Endothelial cell of umbilical vein (primary cell): ENCODE data around the gene NKRF.

Source experiments
- EZH2 ChIP-seq: IDR thresholded peaks from 2 replicates; pipeline ENCODE4 v1.6.1; 2012; ENCODE audit warnings: borderline replicate concordance, low read depth, mild to moderate bottlenecking, moderate library complexity, low read length, inconsistent platforms; ENCODE audit not compliant: severe bottlenecking
- FOS ChIP-seq: IDR thresholded peaks from 2 replicates; pipeline ENCODE4 v1.6.1; 2011; ENCODE audit warnings: mild to moderate bottlenecking, low read length, moderate library complexity, borderline replicate concordance; ENCODE audit not compliant: insufficient read depth
- JUN ChIP-seq: IDR thresholded peaks from 2 replicates; pipeline ENCODE4 v1.6.1; 2011; ENCODE audit warnings: borderline replicate concordance, low read depth; ENCODE audit not compliant: insufficient read length, insufficient read depth
- MYC ChIP-seq: IDR thresholded peaks from one replicate; pipeline ENCODE4 v1.6.1; 2011; ENCODE audit warnings: mild to moderate bottlenecking, low read depth, low read length
- POLR2A ChIP-seq: IDR thresholded peaks from 2 replicates; pipeline ENCODE4 v1.6.1; 2012; ENCODE audit warnings: low read depth, mild to moderate bottlenecking, control low read depth, low read length
- POLR2AphosphoS5 ChIP-seq: IDR thresholded peaks from 2 replicates; pipeline ENCODE4 v1.6.1; 2012; ENCODE audit warnings: low read depth, mild to moderate bottlenecking, control low read depth, low read length, moderate library complexity; ENCODE audit not compliant: insufficient read depth
- TF ChIP-seq, protein P1 (sequence below), 2 donors: IDR thresholded peaks; 1 replicate in 1 of 2; 2 replicates in 1 of 2; pipeline ENCODE4 v1.5.1; 2011; ENCODE audit warnings: low read length in 2 of 2, mild to moderate bottlenecking in 2 of 2, moderate library complexity in 2 of 2, control low read depth in 1 of 2, inconsistent platforms in 1 of 2, low read depth in 1 of 2; ENCODE audit not compliant: insufficient read depth in 1 of 2; ENCODE audit errors: extremely low read depth in 1 of 2
- TF ChIP-seq, protein P2 (sequence below): IDR thresholded peaks from 2 replicates; pipeline ENCODE4 v1.6.1; 2011; ENCODE audit not compliant: insufficient read depth, insufficient read length

DNA sequence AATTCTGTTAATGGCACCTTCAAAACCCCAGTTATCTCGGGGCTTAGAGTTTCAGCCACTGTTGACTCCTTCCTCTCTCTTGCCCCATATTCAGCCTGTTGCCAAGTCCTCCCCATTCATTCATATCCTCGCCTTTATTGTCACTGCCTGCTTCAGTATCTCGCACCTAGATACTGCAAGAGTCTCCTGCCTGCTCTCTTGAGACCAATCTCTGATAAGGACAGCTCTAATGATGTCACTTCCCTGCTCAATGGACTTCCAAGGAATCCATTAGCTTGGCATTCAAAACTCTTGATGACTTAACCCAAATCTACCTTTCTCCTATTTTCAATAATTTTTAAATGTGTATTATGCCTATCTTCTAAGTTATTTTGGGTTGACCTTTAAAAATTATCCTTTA, 33.0 kb downstream of the NKRF start:
- TF ChIP-seq, protein P1, sequence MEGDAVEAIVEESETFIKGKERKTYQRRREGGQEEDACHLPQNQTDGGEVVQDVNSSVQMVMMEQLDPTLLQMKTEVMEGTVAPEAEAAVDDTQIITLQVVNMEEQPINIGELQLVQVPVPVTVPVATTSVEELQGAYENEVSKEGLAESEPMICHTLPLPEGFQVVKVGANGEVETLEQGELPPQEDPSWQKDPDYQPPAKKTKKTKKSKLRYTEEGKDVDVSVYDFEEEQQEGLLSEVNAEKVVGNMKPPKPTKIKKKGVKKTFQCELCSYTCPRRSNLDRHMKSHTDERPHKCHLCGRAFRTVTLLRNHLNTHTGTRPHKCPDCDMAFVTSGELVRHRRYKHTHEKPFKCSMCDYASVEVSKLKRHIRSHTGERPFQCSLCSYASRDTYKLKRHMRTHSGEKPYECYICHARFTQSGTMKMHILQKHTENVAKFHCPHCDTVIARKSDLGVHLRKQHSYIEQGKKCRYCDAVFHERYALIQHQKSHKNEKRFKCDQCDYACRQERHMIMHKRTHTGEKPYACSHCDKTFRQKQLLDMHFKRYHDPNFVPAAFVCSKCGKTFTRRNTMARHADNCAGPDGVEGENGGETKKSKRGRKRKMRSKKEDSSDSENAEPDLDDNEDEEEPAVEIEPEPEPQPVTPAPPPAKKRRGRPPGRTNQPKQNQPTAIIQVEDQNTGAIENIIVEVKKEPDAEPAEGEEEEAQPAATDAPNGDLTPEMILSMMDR (IDR thresholded peaks at IDR 0.05; ENCODE audit: extremely low read depth in 1 of 2, insufficient read depth in 1 of 2, low read depth in 1 of 2, low read length in 2 of 2) = no peak
- TF ChIP-seq POLR2A (no peak), MYC (no peak), POLR2AphosphoS5 (no peak), EZH2 (no peak), JUN (no peak), FOS (no peak)
- TF ChIP-seq, protein P2, sequence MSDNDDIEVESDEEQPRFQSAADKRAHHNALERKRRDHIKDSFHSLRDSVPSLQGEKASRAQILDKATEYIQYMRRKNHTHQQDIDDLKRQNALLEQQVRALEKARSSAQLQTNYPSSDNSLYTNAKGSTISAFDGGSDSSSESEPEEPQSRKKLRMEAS = no peak
